Stomach (tissue), 9 donors: Measurements from ENCODE around the gene GOLGA6L24. TPM values are rescaled to one million over a fixed set of nuclear protein-coding genes. Genes with fewer than 3 reads are reported as not detected.
"Not testable (repeated sequence)": the region's sequence is repeated elsewhere in the genome, so short reads cannot be mapped to it uniquely, and the experiment has no call there.

Source experiments
- DNase-seq, 2 donors: peaks; one replicate each; pipeline versions ENCODE4 v3.0.0 to v3.0.0-alpha.2; 2013 to 2019
- H3K27ac ChIP-seq, 5 donors: fragments of 200-600 bp in 4 of 5; sonication (generic) in 4 of 5; one replicate each; pipeline ENCODE4 v1.5.1; 2013 to 2019; ENCODE audit warnings: mild to moderate bottlenecking in 1 of 5, moderate library complexity in 1 of 5
- H3K27me3 ChIP-seq, 3 donors: fragments of 200-600 bp; sonication (generic); one replicate each; pipeline ENCODE4 v1.5.1; 2017 to 2019; ENCODE audit warnings: mixed run types in 1 of 3
- H3K36me3 ChIP-seq, 4 donors: fragments of 200-600 bp; sonication (generic); 1 replicate in 3 of 4; 2 replicates in 1 of 4; pipeline ENCODE4 v1.5.1; 2016 to 2019
- H3K4me1 ChIP-seq, 4 donors: fragments of 200-600 bp; sonication (generic); one replicate each; pipeline ENCODE4 v1.5.1; 2016 to 2019
- H3K4me3 ChIP-seq, 4 donors: fragments of 200-600 bp; sonication (generic) in 3 of 4; one replicate each; pipeline ENCODE4 v1.5.1; 2016 to 2019; ENCODE audit warnings: mild to moderate bottlenecking in 1 of 4
- H3K9me3 ChIP-seq, 4 donors: fragments of 200-600 bp; sonication (generic); one replicate each; pipeline ENCODE4 v1.5.1; 2016 to 2019
- WGBS, 5 donors: extraction: QIAGEN DNeasy Blood & Tissue Kit in 3 of 5; methylation state at CpG; one replicate each; pipeline versions ENCODE4 v1.1.5 to v1.1.7; 2013 to 2018; 5-methylcytosine and 5-hydroxymethylcytosine counted together
- intact Hi-C: fragments of 100-400 bp; cut with DNase I; formaldehyde crosslinking; loops from one replicate; pipeline ENCODE4 v1.15.1; 2023; ENCODE audit warnings: low total_unique reads
- polyA plus RNA-seq, 3 donors: library from polyadenylated mRNA; stranded (reverse); fragments of 200-250 nt; gene quantifications; one replicate each; pipeline ENCODE4 v1.2.3, GENCODE V29; 2013
- small RNA-seq, 4 donors: library from RNA; depleted of rRNA; stranded (forward); fragments of <200 nt; gene quantifications; one replicate each; pipeline ENCODE3, GENCODE V24; 2016
- total RNA-seq, 5 donors: library from RNA; depleted of rRNA; stranded (reverse); fragments of >200 nt; gene quantifications; one replicate each; pipeline versions ENCODE4 v1.1.0 to v1.2.3, GENCODE V29; 2014 to 2016
- donor health status: healthy with polysubstance abuse.
- donor health status: Bipolar disorder and iron deficiency.
- donor health status: healthy.

GOLGA6L24 gene
- total and polyA plus RNA-seq, 8 donors: not detected

DNA sequence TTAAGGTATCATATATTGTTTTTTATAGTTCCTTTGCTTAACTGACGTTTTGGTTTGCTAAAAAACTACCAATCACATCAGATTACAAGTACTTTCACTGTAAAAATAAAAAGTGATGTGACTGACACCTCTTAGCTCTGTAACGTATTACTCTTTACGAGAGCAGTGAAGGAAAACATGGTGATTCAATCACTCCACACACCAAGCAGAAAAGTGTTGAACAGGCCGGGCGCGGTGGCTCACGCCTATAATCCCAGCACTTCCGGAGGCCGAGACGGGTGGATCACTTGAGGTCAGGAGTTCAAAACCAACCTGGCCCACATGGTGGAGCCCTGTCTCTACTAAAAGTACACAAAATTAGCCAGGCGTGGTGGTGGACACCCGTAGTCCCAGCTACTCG, 39.8 kb downstream of the GOLGA6L24 start:
- H3K27ac ChIP-seq, H3K4me3 ChIP-seq, H3K9me3 ChIP-seq, H3K4me1 ChIP-seq, H3K27me3 ChIP-seq, intact Hi-C loops, DNase-seq: not testable (repeated sequence)
- H3K36me3 ChIP-seq: peaks cover 0 to 48% (median 28%) of the 10 kb centered on the region in 4 donors
- 93 to 95% (median 94%) methylated on average over 10 to 13 of the region's 13 CpGs for WGBS, 5 donors

DNA sequence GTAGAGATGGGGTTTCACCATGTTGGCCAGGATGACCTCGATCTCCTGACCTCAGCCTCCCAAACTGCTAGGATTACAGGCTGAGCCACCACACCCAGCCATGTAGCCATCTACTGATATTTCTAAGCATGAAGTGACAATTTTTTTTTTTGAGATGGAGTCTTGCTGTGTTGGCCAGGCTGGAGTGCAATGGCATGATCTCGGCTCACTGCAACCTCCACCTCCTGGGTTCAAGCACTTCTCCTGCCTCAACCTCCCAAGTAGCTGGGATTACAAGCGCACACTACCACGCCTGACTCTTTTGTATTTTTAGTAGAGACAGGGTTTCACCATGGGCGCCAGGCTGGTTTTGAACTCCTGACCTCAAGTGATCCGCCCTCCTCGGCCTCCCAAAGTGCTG, 40.9 kb downstream of the GOLGA6L24 start:
- intact Hi-C loops, DNase-seq, H3K4me1 ChIP-seq, H3K4me3 ChIP-seq, H3K27ac ChIP-seq, H3K27me3 ChIP-seq, H3K9me3 ChIP-seq: not testable (repeated sequence)
- H3K36me3 ChIP-seq: peaks cover 0 to 53% (median 28%) of the 10 kb centered on the region in 4 donors
- WGBS, 5 donors: 92 to 98% (median 96%) methylated on average over 7 of the region's 7 CpGs

DNA sequence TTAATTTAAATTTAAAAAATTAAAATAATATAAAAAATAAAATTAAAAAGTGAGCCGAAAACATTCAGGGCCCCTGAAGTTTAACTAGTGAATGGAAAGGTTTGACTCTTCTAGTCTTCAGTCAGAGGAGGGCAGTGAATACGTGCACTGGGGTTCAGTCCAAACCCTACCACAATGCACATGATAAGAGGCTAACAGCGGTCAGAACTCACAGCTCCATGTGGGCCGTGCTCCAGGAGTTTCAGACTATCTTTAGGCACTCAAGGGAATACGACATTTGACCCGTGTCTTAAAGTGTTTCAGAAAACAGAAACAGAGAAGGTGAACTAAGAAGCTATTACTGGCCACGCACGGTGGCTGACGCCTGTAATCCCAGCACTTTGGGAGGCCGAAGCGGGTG, 47.4 kb downstream of the GOLGA6L24 start:
- 87 to 90% (median 88%) methylated on average over 9 to 11 of the region's 11 CpGs for WGBS, 5 donors
- H3K4me3 ChIP-seq, DNase-seq, H3K27ac ChIP-seq, H3K4me1 ChIP-seq, intact Hi-C loops, H3K27me3 ChIP-seq: not testable (repeated sequence)
- H3K36me3 ChIP-seq: peaks cover 0 to 56% (median 26%) of the 10 kb centered on the region in 4 donors
- H3K9me3 ChIP-seq: peaks cover 0 to 14% (median 0%) of the 10 kb centered on the region in 4 donors

DNA sequence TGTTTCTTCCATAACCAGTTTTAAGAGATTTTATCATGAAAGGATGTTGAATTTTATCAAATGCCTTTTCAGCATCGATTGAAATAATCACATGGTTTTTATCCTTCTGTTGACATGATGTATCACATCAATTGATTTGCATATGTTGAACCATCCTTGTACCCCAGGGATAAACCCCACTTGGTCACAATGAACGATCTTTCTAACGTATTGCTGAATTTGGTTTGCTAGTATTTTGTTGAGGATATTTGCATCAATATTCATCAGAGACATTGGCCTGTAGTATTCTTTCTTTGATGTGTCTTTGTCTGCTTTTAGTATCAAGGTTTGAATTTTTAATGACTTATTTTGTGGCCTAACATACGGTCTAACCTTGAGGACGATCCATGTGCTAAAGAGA, 49.2 kb downstream of the GOLGA6L24 start:
- H3K27ac ChIP-seq, H3K4me1 ChIP-seq, DNase-seq, H3K27me3 ChIP-seq, intact Hi-C loops, H3K4me3 ChIP-seq: not testable (repeated sequence)
- Histone ChIP-seq H3K9me3 (peaks cover 0 to 14% (median 0%) of the 10 kb centered on the region in 4 donors), H3K36me3 (peaks cover 0 to 38% (median 15%) of the 10 kb centered on the region in 4 donors)
- 96 to 99% (median 97%) methylated on average over 5 of the region's 5 CpGs for WGBS, 5 donors

Small RNA genes within 50 kb of the gene (small RNA-seq; reads per million reads assigned to genes)
- gene AC091304.5 (0 reads per million in 4 donors), gene RN7SL238P (0 reads per million in 4 donors)

Other genes starting within 250 kb of the GOLGA6L24 start
- 100 to 1,000 TPM in 3 of 5 donors, 10 to 100 TPM in 2; 68.4 to 437 (median 112) TPM for gene HERC2, start 35.9 kb downstream of the GOLGA6L24 start, total RNA-seq
- gene HERC2, start 35.9 kb downstream of the GOLGA6L24 start, polyA plus RNA-seq: 10 to 100 TPM in 2 of 3 donors, 1 to 10 TPM in 1; 7.9 to 21.5 (median 11.5) TPM
- not detected for gene GOLGA8F, start 20.6 kb upstream of the GOLGA6L24 start, total RNA-seq
- not detected for gene GOLGA8F, start 20.6 kb upstream of the GOLGA6L24 start, polyA plus RNA-seq
- not detected for gene GOLGA8G, start 174.9 kb upstream of the GOLGA6L24 start, total RNA-seq
- under 1 TPM in 1 of 3 donors, not detected in 2; 0.03 TPM for gene GOLGA8G, start 174.9 kb upstream of the GOLGA6L24 start, polyA plus RNA-seq
- not detected for gene GOLGA6L25, start 195.5 kb upstream of the GOLGA6L24 start, total RNA-seq
- gene GOLGA6L25, start 195.5 kb upstream of the GOLGA6L24 start, polyA plus RNA-seq: not detected